HG02973 (cell line): Measurements from ENCODE around the gene EIF2S2.

Experiments
- ATAC-seq: cut with Tn5 transposase; IDR thresholded peaks from one replicate; pipeline ENCODE4 v1.9.1; 2021; ENCODE audit warnings: moderate library complexity; ENCODE audit not compliant: unreplicated experiment

The EIF2S2 gene

DNA sequence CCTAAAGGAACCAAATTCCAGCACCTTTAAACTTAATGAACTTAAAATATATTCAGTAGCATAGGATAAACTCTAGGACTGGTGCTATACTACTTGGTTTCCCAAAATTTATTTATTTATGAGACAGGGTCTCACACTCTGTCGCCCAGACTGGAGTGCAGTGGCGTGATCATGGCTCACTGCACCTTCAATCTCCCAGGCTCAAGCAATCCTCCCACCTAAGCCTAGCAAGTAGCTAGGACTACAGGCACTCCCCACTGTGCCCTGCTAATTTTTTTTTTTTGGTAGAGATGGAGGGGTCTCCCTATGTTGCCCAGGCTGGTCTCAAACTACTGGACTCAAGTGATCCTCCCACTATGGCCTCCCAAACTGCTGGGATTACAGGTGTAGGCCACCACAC, 21.4 kb downstream of the EIF2S2 start:
- ATAC-seq = no peak

DNA sequence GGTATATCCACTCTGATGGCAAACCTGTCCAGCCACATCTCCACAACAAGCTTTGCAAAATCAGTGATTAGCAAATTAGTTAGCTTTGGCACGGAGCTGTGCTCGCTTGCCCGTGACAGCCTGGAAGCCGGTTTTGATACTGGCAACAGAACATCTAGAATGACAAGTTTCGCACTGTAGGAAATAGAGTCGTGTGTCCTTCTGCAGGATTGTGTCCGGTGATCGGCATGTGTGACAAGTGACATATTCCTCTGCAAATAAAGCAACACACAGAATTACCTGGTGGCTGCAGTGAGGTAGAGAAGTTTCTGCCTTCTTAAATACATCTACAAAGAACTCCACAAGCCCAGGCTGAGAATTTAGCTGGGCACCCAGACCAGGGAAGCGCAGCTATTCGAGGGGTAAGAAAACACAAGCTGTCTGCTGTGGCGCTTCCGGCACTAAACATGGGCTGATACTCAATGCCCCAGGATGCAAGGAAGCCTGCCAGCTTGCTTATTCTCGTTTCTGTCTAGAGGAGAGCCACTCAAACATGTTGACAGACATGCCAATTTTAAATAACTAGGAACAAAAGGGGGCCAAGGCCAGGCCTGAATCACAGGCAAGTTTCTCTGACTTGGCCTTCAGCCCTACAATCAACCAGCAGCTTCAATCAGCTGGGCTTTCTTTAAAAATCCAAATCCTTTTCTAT, 22.2 kb downstream of the EIF2S2 start:
- no peak for ATAC-seq

DNA sequence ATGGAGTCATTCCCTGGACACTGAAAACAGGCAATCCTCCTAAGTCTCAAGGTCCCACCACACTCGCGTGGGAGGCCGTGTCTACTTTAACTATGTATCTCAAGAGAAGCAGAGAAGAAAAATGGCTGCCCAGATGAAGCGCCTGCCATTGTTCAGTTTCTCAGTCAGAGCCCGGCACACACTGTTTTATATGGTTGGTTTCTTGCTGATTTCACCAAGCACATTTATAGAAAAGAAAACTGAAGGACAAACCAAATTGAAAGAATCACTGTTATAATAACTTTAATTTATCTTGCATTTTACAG, 22.9 kb downstream of the EIF2S2 start:
- ATAC-seq = no peak

DNA sequence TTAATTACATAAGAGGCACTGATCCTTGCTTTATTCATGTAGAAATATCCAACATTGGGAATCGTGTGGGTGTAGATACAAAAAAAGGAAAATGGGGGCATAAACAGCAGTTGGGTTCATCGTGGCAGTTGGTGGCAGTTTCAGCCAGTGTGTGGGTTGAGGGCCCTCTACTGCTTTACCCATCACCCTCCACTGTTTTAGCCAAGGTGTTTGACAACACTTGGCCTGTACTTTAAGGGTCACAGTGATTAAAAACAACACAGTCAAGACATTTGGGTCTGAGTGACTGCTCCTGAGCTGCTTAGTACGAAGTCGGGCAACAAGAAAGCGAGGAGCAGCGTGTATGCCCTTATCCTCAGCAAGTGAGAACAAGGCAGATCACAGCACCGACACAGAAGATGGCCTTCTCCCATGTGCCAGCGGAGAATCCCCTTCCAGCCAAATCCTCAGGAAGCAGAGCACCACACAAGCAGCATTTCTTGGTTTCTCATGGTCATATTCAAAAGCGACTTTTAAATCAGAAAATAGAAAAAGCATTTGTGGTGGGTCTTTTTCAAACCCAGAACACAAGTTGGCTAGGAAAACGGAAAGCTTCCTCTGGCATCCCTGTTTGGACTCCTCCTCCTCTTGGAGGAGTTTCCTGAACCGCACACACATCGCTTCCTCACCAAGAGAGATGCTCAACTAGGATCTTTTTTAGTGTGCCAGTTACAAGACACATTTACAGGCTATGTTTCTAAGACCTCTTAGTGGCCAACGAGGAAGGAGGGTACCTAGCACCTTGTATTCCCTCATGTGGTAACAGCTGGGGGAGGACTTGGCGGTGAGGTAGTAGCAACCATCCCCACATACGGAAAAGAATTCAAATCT, 23.5 kb downstream of the EIF2S2 start:
- no peak for ATAC-seq

DNA sequence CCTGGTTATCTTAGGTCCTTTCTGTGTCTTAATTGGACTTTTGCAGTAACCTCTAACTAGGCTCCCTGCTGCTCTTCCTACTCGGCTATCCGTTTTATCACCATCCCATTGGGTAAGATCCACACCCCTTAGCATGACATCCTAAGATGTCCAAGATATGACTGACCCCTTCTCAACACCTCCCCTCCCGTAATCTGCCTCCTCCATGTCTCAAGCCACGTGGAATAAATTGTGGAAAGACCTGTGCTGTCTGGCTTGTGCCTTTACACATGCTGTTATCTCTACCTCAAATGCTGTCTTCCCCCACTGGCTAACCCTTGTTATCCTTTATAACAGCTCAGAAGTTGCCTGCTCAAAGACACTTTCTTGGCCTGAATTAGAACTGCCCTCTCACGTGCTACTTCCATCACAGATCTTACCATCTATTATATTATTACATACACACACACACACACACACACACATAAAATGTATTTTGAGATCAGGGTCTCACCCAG, 26.5 kb downstream of the EIF2S2 start:
- ATAC-seq = no peak

DNA sequence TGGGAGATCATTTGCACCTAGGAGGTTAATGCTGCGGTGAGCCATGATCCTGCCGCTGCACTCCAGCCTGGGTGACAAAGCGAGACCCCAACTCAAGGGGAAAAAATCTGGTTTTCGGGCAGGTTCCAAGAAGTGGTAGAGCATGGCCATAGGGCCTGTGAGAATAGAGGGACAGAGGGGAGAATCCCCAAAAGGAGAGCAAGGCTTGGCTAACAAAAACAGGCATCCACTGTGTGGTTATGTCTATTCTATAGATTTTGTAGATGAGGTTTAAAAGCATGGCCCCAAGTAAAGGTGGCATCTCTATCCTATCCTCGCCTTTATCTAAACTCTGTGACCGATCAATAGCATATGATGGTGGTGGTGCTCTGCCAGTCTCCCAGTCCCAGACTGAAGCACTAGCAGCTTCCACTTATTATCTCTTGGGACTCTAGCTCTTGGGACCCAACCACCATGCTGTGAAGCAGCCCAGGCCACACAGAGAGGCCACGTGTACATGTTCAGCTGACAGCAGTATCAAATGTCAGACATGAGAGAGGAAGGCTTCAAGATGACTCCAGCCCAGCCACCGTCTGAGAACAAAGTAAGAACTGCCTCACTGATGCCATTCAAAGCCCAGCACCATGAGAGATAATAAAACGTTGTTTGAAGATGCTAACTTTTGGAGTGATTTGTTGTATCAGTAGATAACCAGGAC, 27.7 kb downstream of the EIF2S2 start:
- no peak for ATAC-seq

DNA sequence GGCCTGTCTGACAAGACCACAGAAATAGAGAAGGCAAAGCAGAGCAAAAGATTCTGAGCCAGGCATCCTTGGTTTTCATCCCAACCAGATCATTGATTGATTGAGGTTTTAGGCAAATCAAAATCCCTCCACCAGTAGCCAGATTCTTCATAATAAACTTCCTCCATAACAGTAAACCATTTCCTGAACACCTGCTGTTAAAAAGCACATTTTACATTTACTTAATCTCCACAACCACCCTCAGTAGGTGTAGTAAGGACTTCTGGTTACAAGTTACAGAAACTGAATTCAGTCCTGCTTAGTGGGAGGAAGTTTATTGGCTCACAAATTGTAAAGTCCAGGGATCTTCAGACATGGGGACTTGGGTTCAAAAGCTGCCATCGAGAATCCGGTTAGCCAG, 28.3 kb downstream of the EIF2S2 start:
- ATAC-seq = no peak

DNA sequence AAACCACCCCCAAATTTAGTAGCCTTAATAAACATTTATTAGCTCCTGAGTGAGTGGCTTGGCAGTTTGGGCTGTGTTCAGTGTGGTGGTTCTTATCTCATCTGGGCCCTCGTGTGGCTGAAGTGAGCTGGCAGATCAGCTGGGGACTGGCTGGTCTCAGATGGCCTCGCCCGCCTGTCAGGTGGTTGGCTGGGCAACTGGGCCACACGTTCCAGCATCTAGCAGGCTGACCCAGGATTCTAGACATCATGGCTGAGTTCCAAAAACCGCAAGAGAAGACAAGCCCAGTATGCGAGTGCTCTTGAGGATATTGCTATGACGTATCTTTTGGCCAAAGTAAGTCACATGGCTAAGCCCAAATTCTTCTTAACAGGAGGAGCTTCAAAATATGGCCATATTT, 28.9 kb downstream of the EIF2S2 start:
- ATAC-seq = no peak

DNA sequence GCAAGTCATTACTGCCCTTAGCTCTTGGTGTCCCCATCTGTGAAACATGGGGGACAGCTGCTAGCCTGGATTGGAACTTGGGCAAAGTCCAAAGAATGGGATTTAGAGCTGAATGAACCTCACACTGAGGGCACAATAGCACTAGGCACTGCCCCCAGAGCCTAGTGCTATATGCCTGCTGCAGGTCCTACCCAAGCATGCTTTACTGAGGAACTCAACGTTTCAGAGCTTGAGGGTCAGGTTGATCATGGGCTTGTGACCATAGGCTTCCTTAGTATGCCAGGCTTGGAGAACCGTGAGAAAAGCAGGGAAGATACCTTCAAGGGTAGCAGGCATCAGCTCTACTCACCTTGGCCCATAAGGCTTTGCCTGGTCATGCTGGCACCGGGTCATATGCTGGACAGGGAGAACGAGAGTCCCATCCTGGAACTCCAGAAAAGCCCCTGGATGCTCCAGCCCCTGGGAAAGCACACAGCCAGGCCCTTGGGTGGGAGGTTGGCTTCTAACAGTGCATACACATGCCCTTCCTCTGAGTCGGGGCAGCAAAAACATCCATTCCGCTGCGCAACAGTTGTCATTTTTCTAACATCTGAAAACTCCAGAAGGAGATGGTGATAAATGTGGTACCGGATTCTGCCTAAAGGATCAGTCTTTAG, 29.7 kb downstream of the EIF2S2 start:
- ATAC-seq = no peak

DNA sequence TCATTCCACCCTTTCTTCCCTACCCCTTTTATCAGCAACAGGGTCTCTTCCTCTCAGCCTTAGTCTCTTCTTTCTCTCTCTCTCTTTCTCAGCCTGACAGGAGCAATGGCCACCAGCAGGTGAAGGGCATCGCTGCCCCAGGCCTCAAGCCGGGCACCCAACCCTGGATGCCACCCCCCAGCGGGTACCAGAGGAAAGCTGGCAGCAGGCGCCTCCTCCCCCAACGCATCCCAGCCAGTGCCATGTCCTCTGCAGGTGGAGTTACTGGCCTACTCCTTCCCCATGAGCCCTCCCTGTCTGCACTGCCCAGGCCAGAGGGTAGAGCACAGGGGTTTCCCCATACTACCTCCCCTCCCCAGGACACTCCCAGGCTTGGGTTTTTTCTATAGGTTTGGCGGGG, 32.2 kb downstream of the EIF2S2 start:
- ATAC-seq = no peak

DNA sequence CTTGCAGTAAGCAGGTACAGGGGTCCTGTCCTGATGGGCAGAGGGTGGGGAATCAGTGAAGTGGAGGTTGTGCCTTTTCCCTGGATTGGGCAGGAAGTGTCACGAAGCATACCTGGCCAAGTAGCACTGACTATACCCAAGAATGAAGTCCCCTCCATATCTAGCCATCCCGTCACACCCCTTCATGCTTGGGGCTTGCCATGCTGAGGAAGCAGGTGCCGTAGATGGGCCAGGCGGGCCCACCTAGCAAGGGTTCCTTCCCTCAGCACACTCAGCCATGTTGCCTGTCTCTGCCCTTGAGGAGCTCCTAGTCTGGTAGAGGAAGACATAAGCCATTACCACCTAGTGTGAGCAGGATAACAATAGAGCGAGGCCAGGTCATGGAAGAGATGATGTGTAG, 33.5 kb downstream of the EIF2S2 start:
- no peak for ATAC-seq

DNA sequence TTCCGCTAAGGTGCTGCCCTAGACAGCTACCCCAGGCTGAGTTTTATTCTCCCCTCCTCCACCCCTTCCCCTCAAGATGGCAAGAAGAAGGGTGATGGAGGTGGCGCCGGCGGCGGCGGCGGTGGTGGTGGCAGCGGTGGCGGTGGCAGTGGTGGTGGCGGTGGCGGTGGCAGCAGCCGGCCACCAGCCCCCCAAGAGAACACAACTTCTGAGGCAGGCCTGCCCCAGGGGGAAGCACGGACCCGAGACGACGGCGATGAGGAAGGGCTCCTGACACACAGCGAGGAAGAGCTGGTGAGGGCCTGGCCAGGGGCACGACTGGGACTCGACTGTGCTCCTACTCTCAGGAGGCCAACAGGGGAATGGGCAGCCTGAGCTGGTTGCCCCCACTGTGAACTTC, 35.1 kb downstream of the EIF2S2 start:
- no peak for ATAC-seq

DNA sequence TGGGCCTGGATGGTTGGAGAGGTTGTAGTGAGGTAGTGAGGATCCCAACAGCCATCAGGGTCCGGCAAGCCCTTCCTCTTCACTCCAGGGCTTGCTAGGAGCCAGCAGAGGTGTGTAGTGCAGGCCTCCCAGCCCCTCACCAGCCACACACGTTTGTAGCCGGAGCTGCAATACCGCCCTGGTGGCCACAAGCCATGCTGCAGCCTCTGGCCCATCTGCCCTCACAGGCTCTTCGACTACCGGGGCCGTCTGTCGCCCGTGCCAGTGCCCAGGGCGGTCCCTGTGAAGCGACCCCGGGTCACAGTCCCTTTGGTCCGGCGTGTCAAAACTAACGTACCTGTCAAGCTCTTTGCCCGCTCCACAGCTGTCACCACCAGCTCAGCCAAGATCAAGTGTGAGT, 36.4 kb downstream of the EIF2S2 start:
- no peak for ATAC-seq

DNA sequence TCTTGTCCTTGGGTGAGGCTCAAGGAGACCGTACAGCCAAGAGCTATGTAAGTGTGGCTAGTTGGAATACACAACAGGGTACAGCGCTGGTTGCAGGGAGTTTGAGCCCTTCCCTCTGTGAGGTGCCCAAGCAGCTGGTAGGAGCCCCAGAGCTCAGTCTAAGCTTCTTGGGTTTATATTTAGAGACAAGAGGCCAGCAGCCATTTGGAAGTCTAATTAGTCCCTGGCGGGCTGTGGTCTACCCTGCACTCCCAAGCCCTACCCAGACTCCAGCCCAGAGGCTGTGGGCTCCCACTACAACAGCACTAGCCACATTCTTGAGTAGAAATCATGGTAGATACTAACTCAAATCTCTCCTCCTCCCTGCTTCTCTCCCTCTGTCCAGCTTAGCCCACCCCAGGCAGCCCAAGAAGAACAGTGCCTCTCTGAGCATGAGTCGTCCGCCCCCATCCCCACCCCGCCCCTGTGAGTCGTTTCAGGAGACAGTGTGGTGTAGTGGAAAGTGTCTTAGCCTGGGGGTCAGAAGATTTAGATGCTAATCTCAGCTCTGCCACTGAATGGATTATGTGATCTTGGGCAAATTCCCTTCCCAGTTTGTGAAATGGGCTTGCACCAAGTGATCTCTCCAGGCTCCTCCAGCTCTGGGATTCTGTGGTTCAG, 37.8 kb downstream of the EIF2S2 start:
- ATAC-seq = no peak

DNA sequence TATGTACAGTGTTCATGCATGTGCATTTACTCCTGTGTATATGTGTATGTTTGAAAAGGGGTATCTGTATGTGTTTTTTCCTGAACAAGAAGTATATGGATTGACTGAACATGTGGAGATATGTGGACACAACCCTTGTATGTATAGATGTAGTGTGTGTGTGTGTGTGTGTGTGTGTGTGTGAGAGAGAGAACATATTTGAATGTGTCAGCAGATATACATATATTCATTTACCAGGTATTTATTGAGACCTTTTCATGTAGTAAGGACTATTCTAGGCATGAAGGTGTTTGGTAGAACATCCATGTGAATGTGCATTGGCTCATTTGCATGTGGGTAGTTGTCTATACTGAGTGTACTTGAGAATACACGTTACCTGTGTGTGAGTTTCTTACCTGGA, 39.3 kb downstream of the EIF2S2 start:
- ATAC-seq = no peak

DNA sequence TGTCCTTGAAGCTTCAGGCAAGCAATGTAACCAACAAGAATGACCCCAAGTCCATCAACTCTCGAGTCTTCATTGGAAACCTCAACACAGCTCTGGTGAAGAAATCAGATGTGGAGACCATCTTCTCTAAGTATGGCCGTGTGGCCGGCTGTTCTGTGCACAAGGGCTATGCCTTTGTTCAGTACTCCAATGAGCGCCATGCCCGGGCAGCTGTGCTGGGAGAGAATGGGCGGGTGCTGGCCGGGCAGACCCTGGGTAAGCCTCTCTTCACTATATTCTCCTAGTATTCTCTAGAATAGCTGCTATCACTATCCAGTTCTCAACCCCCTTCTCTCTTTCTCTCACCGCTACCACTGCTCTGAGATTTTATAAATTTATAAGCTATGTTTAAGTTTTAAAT, 40.0 kb downstream of the EIF2S2 start:
- no peak for ATAC-seq

DNA sequence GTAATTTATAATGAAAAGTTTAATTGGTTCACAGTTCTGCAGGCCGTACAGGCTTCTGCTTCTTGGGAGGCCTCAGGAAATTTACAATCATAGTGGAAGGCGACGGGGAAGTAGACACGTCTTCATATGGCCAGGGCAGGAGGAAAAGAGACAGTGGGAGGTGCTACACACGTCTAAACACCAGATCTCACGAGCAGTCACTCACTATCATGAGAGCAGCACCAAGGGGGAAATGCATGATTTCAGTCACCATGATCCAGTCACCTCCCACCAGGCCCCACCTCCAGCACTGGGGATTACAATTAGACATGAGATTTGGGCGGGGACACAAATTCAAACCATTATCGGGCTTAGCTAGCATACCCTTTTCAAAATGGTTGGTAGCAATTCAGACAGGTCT, 41.2 kb downstream of the EIF2S2 start:
- no peak for ATAC-seq

DNA sequence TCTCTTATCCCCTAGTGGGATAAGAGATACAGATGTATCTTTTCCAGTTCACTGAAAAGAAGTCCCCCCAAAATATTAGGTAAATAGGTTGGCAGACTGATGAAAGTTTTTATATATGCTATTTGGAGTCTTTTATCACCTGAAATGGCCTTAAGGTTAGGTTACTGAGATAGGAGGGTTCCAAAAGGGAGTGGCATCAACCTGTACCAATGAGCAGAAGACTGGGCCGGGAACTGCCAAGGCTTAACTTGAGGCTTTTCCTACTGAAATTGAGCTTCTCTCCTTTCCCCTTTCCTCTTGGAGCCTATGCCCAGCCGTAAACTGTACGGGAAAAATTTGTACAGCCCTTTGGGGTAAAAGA, 42.0 kb downstream of the EIF2S2 start:
- no peak for ATAC-seq

DNA sequence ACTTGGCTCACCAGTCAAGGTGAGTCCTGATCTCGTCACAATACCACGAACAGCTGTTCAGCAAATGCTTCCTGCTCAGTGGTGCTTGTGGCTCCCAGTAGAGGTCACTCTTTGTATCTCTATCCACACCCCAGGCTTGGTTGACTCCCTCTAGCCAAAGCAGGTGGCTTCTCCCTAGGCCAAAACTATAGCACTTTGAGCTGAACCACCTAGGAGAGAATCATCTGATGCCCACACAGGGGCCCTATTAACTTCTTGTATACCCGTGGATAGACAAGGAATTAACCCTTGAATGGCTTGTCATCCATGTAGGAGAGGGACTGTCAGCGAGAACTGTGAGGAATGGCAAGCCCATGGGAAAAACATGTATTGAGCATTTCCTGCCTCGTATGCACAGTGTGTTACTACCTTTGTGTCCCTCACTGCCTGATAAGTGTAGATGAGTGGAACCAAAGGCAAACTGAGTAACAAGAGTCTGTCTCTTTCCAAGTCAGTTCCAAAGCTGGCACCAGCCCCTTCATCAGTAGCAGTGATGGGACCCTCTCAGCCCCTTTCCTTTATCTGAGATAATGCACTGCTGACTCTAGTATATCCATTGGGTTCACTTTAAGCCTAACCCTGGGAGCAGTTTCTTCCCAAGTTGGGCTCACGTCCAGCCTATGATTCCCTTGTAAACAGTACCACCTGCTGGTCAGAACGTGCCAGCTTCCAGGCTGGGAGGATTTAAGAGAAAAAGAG, 42.5 kb downstream of the EIF2S2 start:
- peak; percentile 64 for ATAC-seq

DNA sequence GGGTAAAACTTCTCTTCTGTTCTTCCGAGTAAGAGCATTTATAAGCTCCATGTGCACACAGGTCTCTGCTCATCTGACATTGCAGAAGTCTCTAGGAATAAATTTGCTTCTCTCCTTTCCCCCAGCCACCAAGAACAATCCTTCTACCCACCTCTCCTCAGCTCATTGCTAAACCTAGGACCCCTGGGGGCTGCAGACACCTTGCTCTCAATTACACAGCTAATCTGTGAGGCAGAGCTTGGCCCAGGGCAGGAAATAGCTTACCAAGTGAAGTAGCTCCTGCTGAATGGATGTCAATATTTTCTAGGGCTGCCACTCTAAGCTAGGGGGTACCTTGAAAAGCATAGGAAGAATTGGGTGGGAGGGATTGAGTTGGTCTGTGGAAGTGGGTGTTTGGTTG, 44.0 kb downstream of the EIF2S2 start:
- ATAC-seq = no peak
